Gastrocnemius medialis (tissue), 4 donors: Measurements from ENCODE around the gene PIAS4. TPM values are rescaled to one million over a fixed set of nuclear protein-coding genes. Genes with fewer than 3 reads are reported as not detected.

Source experiments
- ATAC-seq, 2 donors: fragments of 150-250 bp; one replicate each; pipeline ENCODE4 v1.9.1; 2016
- DNase-seq, 2 donors: peaks; one replicate each; pipeline ENCODE4 v3.0.0-alpha.2; 2019
- H3K27ac ChIP-seq, 4 donors: fragments of 200-600 bp; sonication (generic); 1 replicate in 1 of 4; 2 replicates in 3 of 4; pipeline ENCODE4 v1.5.1; 2016 to 2018; ENCODE audit warnings: mild to moderate bottlenecking in 2 of 4, moderate library complexity in 1 of 4
- H3K27me3 ChIP-seq, 3 donors: fragments of 200-600 bp; sonication (generic) in 2 of 3; 1 replicate in 1 of 3; 2 replicates in 2 of 3; pipeline versions ENCODE4 v1.5.1 to v1.6.0; 2016 to 2019; ENCODE audit warnings: mild to moderate bottlenecking in 1 of 3, moderate library complexity in 1 of 3
- H3K36me3 ChIP-seq, 2 donors: fragments of 200-600 bp; sonication (generic) in 1 of 2; one replicate each; pipeline ENCODE4 v1.5.1; 2017 to 2018
- H3K4me1 ChIP-seq, 2 donors: fragments of 200-600 bp; sonication (generic) in 1 of 2; one replicate each; pipeline ENCODE4 v1.5.1; 2016 to 2017; ENCODE audit warnings: mild to moderate bottlenecking in 2 of 2
- H3K4me3 ChIP-seq, 4 donors: fragments of 200-600 bp; sonication (generic) in 3 of 4; 1 replicate in 1 of 4; 2 replicates in 3 of 4; pipeline ENCODE4 v1.5.1; 2016 to 2019; ENCODE audit warnings: mild to moderate bottlenecking in 2 of 4
- H3K9me3 ChIP-seq, 3 donors: fragments of 200-600 bp; sonication (generic) in 2 of 3; 1 replicate in 1 of 3; 2 replicates in 2 of 3; pipeline ENCODE4 v1.5.1; 2016 to 2019
- POLR2A ChIP-seq, 2 donors: fragments of 450-650 bp; IDR thresholded peaks; one replicate each; pipeline ENCODE4 v1.6.1; 2017; ENCODE audit warnings: antibody characterized with exemption in 2 of 2, mild to moderate bottlenecking in 2 of 2, moderate library complexity in 2 of 2
- in situ Hi-C, 4 donors: fragments of 200-750 bp; cut with MboI; loops; one replicate each; pipeline versions ENCODE4 v1.15.0 to v1.8.0; 2017; ENCODE audit warnings: low sequenced_read_pairs in 4 of 4
- intact Hi-C: fragments of 100-400 bp; cut with DNase I; formaldehyde crosslinking; loops from one replicate; pipeline ENCODE4 v1.15.1; 2023; ENCODE audit warnings: low total_unique reads
- total RNA-seq, 4 donors: library from RNA; depleted of rRNA; stranded (reverse); fragments of >200 nt; gene quantifications; one replicate each; pipeline versions ENCODE4 v1.1.0 to v1.2.3, GENCODE V29; 2016
- TF ChIP-seq, protein P1 (sequence below), 5 experiments: fragments of 450-650 bp in 3 of 5; fragments of 200-600 bp in 2 of 5; sonication (generic) in 2 of 5; IDR thresholded peaks in 4 of 5; conservative IDR thresholded peaks in 1 of 5; 1 replicate in 4 of 5; 2 replicates in 1 of 5; pipeline ENCODE4 v1.5.1; 2016 to 2019; ENCODE audit warnings: antibody characterized with exemption in 5 of 5, mild to moderate bottlenecking in 3 of 5, moderate library complexity in 3 of 5

PIAS4 gene
- total RNA-seq, 4 donors from 2014 or later: 15.5 to 20.0 (median 17.5) TPM

DNA sequence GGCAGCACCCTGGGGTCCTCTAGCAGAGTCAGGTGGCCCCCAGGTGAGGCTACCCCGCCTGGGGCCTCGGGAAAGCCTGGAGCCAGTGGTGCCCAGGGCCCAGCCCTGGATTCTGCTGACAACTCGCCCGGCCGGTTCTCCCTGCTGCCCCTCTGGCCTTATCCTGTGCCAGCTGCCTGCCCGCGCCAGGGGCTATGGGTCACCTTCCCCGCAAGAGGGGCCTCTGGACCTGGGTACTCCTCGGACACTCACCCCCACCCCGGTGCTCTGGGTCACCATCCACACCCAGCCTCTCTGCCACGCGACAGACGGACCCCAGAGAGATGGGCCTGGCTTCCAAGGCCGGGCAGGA lies 35.2 kb downstream of the PIAS4 start:
- DNase-seq (no peak), ATAC-seq (no peak)
- Histone ChIP-seq H3K9me3 (no peaks in the 10 kb centered on the region), H3K27me3 (no peaks in the 10 kb centered on the region), H3K4me1 (no peaks in the 10 kb centered on the region), H3K4me3 (no peak overlapping the region), H3K36me3 (peaks cover 0 to 13% of the 10 kb centered on the region in 2 donors), H3K27ac (peak overlapping the region in 2 of 4 donors; percentile 10 to 43)
- TF ChIP-seq, protein P1, sequence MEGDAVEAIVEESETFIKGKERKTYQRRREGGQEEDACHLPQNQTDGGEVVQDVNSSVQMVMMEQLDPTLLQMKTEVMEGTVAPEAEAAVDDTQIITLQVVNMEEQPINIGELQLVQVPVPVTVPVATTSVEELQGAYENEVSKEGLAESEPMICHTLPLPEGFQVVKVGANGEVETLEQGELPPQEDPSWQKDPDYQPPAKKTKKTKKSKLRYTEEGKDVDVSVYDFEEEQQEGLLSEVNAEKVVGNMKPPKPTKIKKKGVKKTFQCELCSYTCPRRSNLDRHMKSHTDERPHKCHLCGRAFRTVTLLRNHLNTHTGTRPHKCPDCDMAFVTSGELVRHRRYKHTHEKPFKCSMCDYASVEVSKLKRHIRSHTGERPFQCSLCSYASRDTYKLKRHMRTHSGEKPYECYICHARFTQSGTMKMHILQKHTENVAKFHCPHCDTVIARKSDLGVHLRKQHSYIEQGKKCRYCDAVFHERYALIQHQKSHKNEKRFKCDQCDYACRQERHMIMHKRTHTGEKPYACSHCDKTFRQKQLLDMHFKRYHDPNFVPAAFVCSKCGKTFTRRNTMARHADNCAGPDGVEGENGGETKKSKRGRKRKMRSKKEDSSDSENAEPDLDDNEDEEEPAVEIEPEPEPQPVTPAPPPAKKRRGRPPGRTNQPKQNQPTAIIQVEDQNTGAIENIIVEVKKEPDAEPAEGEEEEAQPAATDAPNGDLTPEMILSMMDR (IDR thresholded peaks at IDR 0.05 in 4 of 5, conservative IDR thresholded peaks at IDR 0.05 in 1 of 5): no peak
- TF ChIP-seq POLR2A (IDR thresholded peaks at IDR 0.05): no peak
- intact Hi-C loops: no loop called here
- in situ Hi-C loops: no loop called here

DNA sequence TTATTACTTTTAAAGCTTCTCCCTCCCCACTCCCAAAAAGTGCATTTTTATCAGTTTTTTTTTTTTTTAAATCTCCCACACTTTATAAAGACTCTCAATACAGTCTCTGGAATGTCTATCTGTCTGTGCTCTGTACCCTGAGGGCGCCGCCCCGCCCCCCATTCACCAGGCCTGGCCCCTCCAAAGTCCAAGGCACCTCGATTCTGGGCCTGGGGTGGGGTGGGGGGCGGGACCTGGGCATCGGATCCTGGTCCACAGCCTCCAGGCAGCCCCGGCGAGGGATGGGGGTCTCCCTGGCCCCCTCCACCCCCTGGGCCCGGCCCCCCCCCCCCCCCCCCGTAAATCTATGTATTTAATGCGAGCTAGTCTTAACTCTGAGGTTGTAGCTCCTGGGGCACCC lies 35.9 kb downstream of the PIAS4 start:
- DNase-seq (no peak), ATAC-seq (no peak)
- no peaks in the 10 kb centered on the region for H3K9me3 ChIP-seq
- no peaks in the 10 kb centered on the region for H3K27me3 ChIP-seq
- intact Hi-C loops: no loop called here
- TF ChIP-seq, protein P1 (IDR thresholded peaks at IDR 0.05 in 4 of 5, conservative IDR thresholded peaks at IDR 0.05 in 1 of 5): no peak
- no peak for TF ChIP-seq POLR2A (IDR thresholded peaks at IDR 0.05)
- H3K36me3 ChIP-seq: peaks cover 0 to 12% of the 10 kb centered on the region in 2 donors
- no peak overlapping the region for H3K4me3 ChIP-seq
- no peak overlapping the region for H3K27ac ChIP-seq
- in situ Hi-C loops: no loop called here
- H3K4me1 ChIP-seq: peaks cover 0 to 1% of the 10 kb centered on the region in 2 donors

DNA sequence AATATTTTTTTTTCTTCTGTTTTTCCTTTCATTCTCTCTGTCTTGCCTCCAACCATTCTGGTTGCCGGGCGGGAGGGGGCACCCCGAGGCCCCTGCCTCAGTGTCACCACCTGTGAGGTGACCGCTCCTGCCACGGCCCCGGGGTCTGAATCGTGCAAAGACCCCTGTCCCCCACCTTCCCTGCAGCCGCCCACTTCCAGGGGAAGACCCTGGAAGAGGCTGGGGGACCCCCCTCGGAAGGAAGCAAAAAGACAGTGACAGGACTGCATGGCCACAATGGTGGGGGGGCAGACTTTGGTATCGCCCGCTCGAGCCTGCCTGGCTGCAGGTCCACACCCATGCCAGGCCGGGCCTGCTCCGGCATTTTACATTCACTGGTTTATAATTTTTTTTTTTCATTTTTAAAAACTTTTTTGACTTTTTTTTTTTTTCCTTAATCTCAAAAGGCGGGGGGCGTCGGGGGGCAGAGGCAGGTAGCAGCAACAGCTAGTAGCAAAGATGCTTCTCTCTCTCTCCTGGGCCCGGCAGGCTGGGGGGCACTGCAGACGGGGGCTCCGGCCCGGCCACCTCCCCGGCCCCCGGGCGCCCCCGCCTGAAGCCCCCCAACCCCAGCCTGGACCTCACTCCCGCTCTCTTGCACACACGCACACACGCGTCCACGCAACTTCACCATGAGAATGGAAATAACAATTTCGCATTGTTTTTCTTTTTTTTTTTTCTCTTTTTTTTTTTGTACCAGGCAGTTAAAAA lies 36.6 kb downstream of the PIAS4 start:
- no peak for ATAC-seq
- peaks cover 0 to 12% of the 10 kb centered on the region in 2 donors for H3K36me3 ChIP-seq
- no peaks in the 10 kb centered on the region for H3K27me3 ChIP-seq
- in situ Hi-C loops (no loop called here), intact Hi-C loops (no loop called here)
- no peak for TF ChIP-seq POLR2A (IDR thresholded peaks at IDR 0.05)
- TF ChIP-seq, protein P1 (IDR thresholded peaks at IDR 0.05 in 4 of 5, conservative IDR thresholded peaks at IDR 0.05 in 1 of 5): no peak
- H3K9me3 ChIP-seq: no peaks in the 10 kb centered on the region
- H3K4me3 ChIP-seq: no peak overlapping the region
- no peak for DNase-seq
- peaks cover 6 to 7% of the 10 kb centered on the region in 2 donors for H3K4me1 ChIP-seq
- H3K27ac ChIP-seq: peak overlapping the region in 1 of 4 donors; percentile 18

DNA sequence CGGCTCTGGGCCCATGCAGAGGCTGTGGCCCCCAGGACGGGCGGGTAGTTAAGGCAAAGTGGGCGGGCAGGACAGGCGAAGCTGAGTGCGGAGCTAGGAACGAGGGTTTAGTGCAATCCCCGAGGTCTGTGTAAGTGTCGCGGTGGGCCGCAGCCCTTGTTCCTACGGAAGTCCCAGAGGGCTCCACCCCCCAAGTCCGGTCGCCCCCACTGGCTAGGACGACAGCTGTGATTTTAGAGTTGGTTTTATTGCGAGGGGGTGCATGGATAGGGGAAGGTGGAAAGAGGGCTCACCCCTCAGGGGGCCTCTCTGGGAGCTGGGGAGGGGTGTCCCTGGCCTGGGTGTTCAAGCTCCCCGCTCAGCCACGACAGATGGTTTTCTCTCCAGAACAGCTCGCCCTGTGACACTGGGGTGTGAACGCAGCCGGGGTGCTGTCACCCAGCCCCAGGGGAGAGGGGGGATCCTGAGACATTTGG lies 37.5 kb downstream of the PIAS4 start:
- intact Hi-C loops (no loop called here), in situ Hi-C loops (no loop called here)
- TF ChIP-seq POLR2A (IDR thresholded peaks at IDR 0.05): no peak
- TF ChIP-seq, protein P1 (IDR thresholded peaks at IDR 0.05 in 4 of 5, conservative IDR thresholded peaks at IDR 0.05 in 1 of 5): no peak
- Histone ChIP-seq H3K27me3 (no peaks in the 10 kb centered on the region), H3K4me3 (no peak overlapping the region), H3K36me3 (peaks cover 0 to 12% of the 10 kb centered on the region in 2 donors), H3K9me3 (no peaks in the 10 kb centered on the region), H3K4me1 (peaks cover 12 to 16% of the 10 kb centered on the region in 2 donors), H3K27ac (peak overlapping the region in 1 of 4 donors; percentile 22)
- ATAC-seq (no peak), DNase-seq (no peak)
